DOHH2 (cell line): ENCODE results near the gene TAF1B.

Experiments
- H3F3A ChIP-seq: fragments of 200-600 bp; sonication (generic), shearing (Covaris generic); 2 replicates; pipeline ENCODE4 v1.6.0; 2016; ENCODE audit warnings: antibody characterized with exemption, mild to moderate bottlenecking; ENCODE audit not compliant: control insufficient read depth, insufficient read depth
- H3K27ac ChIP-seq: fragments of 200-600 bp; sonication (generic); 2 replicates; pipeline ENCODE4 v1.5.1; 2014; ENCODE audit warnings: low read depth, mild to moderate bottlenecking, low read length, moderate library complexity
- H3K27me3 ChIP-seq: fragments of 200-600 bp; sonication (generic); 2 replicates; pipeline ENCODE4 v1.6.1; 2014; ENCODE audit warnings: mild to moderate bottlenecking, low read length, mixed read lengths; ENCODE audit not compliant: control insufficient read depth
- H3K36me3 ChIP-seq: fragments of 200-600 bp; sonication (generic); 2 replicates; pipeline ENCODE4 v1.6.1; 2014; ENCODE audit warnings: mild to moderate bottlenecking, low read length, moderate library complexity, mixed read lengths; ENCODE audit not compliant: control insufficient read depth
- H3K4me1 ChIP-seq: fragments of 200-600 bp; sonication (generic); 2 replicates; pipeline ENCODE4 v1.6.1; 2014; ENCODE audit warnings: mild to moderate bottlenecking, low read length, mixed read lengths; ENCODE audit not compliant: control insufficient read depth
- H3K4me2 ChIP-seq: fragments of 200-600 bp; sonication (generic); 2 replicates; pipeline ENCODE4 v1.6.0; 2014; ENCODE audit warnings: mild to moderate bottlenecking, low read length, moderate library complexity
- H3K4me3 ChIP-seq: fragments of 200-600 bp; sonication (generic); 2 replicates; pipeline ENCODE4 v1.5.1; 2014; ENCODE audit warnings: mild to moderate bottlenecking, low read length, mixed read lengths
- H3K79me2 ChIP-seq: fragments of 200-600 bp; sonication (generic); 2 replicates; pipeline ENCODE4 v1.6.1; 2014; ENCODE audit warnings: mild to moderate bottlenecking, low read length, mixed read lengths; ENCODE audit not compliant: control insufficient read depth
- H3K9me2 ChIP-seq: fragments of 200-600 bp; sonication (generic); replicated peaks from 2 replicates; pipeline ENCODE4 v1.6.1; 2014; ENCODE audit warnings: mild to moderate bottlenecking, low read length, mixed read lengths; ENCODE audit not compliant: control insufficient read depth
- H3K9me3 ChIP-seq: fragments of 200-600 bp; sonication (generic); 2 replicates; pipeline ENCODE4 v1.6.1; 2014; ENCODE audit warnings: antibody characterized with exemption, low read length, mixed read lengths; ENCODE audit not compliant: control insufficient read depth, insufficient read depth
- H4K20me1 ChIP-seq: fragments of 200-600 bp; sonication (generic); 2 replicates; pipeline ENCODE4 v1.6.0; 2014; ENCODE audit warnings: low read depth, mild to moderate bottlenecking, antibody characterized with exemption, low read length, moderate library complexity; ENCODE audit not compliant: control insufficient read depth, insufficient read depth
- EZH2phosphoT487 ChIP-seq: fragments of 200-600 bp; sonication (generic); IDR thresholded peaks from 2 replicates; pipeline ENCODE4 v1.6.1; 2017; ENCODE audit warnings: borderline replicate concordance, mild to moderate bottlenecking, antibody characterized with exemption, low read length, moderate library complexity, mixed read lengths
- TF ChIP-seq, protein P1 (sequence below): fragments of 200-600 bp; sonication (generic); IDR thresholded peaks from one replicate; pipeline ENCODE4 v1.5.1; 2014; ENCODE audit warnings: antibody characterized with exemption, mild to moderate bottlenecking, low read depth, low read length; ENCODE audit not compliant: poor library complexity, severe bottlenecking

Gene TAF1B

DNA sequence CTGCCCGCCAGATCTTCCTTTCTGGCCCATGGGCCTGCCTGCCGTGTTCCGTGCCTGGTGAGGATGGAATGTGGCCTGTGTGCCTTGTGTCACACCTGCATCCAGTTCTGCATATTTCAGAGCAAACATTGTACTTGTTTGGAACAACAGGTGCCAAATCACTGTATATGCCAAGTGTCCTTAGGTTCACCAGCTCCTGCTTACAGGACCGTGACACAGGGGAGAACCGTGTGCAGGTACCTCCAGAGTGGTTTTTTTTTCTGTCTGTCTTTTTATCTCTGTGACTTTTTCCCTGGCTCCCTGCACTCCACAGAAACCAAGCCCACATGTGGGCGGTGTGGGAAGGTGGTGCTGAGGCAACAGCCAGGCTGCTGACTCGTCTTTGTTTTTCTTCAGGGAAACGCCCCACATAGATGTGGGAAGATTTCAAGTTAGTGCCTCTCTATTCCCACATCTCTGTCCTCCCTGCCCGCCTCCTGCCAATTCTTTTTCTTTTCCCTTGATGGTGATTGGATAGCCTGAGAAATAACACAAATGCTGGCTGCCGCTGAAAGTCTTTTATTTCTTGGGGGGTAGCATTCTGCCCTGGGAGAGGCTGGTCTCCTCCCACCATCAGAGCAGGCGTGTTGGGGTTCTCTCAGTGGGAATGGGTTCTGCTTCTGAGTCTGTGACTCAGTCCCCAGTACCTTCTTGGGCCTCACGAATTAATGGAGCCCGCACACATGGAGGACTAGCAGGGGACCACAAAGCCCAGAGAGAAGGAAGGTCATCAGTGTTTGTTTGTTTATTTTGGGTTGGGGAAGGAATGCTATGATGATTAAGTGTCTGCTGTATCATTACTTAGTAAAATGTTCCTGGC, 129.6 kb downstream of the TAF1B start:
- H3F3A ChIP-seq, result no peaks in the 10 kb centered on the region
- no peaks in the 10 kb centered on the region for H3K79me2 ChIP-seq
- TF ChIP-seq, protein P1, sequence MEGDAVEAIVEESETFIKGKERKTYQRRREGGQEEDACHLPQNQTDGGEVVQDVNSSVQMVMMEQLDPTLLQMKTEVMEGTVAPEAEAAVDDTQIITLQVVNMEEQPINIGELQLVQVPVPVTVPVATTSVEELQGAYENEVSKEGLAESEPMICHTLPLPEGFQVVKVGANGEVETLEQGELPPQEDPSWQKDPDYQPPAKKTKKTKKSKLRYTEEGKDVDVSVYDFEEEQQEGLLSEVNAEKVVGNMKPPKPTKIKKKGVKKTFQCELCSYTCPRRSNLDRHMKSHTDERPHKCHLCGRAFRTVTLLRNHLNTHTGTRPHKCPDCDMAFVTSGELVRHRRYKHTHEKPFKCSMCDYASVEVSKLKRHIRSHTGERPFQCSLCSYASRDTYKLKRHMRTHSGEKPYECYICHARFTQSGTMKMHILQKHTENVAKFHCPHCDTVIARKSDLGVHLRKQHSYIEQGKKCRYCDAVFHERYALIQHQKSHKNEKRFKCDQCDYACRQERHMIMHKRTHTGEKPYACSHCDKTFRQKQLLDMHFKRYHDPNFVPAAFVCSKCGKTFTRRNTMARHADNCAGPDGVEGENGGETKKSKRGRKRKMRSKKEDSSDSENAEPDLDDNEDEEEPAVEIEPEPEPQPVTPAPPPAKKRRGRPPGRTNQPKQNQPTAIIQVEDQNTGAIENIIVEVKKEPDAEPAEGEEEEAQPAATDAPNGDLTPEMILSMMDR, result no peak
- no peak for TF ChIP-seq EZH2phosphoT487
- H3K9me2 ChIP-seq, result no peaks in the 10 kb centered on the region
- no peak overlapping the region for H3K27ac ChIP-seq
- H3K4me1 ChIP-seq, result peaks cover 6% of the 10 kb centered on the region
- H3K27me3 ChIP-seq, result no peaks in the 10 kb centered on the region
- no peak overlapping the region for H3K4me3 ChIP-seq
- H3K36me3 ChIP-seq, result no peaks in the 10 kb centered on the region
- no peaks in the 10 kb centered on the region for H4K20me1 ChIP-seq
- H3K9me3 ChIP-seq, result no peaks in the 10 kb centered on the region
- no peak overlapping the region for H3K4me2 ChIP-seq

DNA sequence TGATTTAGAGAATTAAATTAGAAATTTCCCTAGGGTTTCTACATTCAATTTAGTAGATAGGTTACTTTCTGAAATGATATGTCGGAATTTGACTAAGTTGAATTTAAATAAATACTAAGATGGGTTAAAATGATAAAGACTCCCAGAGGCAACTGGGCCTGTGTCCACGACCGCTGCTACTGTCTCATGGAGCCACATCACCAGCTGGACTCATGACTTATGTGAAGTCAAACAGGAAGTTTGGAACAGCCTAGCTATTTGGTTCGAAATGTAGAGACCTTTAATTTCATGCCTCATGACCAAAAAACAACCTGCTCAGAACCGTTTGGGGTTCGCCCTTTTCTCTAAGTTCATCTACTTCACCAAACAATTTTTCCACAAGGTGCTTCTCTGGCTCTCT, 130.4 kb downstream of the TAF1B start:
- H3K27me3 ChIP-seq, result no peaks in the 10 kb centered on the region
- no peak overlapping the region for H3K4me2 ChIP-seq
- no peaks in the 10 kb centered on the region for H3K79me2 ChIP-seq
- H3F3A ChIP-seq, result no peaks in the 10 kb centered on the region
- no peak for TF ChIP-seq EZH2phosphoT487
- TF ChIP-seq, protein P1, result no peak
- no peaks in the 10 kb centered on the region for H3K9me3 ChIP-seq
- H3K4me1 ChIP-seq, result no peaks in the 10 kb centered on the region
- H3K4me3 ChIP-seq, result no peak overlapping the region
- H3K36me3 ChIP-seq, result no peaks in the 10 kb centered on the region
- no peak overlapping the region for H3K27ac ChIP-seq
- no peaks in the 10 kb centered on the region for H3K9me2 ChIP-seq
- H4K20me1 ChIP-seq, result no peaks in the 10 kb centered on the region

DNA sequence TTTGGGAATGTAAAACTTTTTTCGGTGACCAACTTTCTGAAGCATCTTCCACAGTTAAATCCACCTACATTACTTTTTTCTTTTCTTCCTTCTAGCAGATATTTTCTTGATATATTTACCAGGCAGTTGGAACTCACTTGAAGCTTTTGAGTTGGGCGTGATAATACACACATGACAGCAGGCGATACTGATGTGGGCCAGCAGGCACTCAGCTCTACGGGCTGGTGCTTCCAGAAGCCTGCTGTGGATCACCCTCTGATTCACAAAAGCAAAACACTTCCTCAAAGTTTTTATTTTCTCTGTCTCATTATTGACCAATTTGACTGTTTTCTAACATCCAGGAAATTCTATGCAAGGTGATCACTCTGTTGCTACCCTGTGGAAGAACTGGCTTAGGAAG, 131.1 kb downstream of the TAF1B start:
- no peak for TF ChIP-seq EZH2phosphoT487
- TF ChIP-seq, protein P1, result no peak

More for the DNA sequence above, 131.1 kb downstream of the TAF1B start:
- no peaks in the 10 kb centered on the region for H3K36me3 ChIP-seq
- no peak overlapping the region for H3K4me3 ChIP-seq
- H3K27me3 ChIP-seq, result no peaks in the 10 kb centered on the region
- no peaks in the 10 kb centered on the region for H3K9me3 ChIP-seq
- H3K79me2 ChIP-seq, result no peaks in the 10 kb centered on the region
- H3K27ac ChIP-seq, result no peak overlapping the region
- H3K4me2 ChIP-seq, result no peak overlapping the region
- no peaks in the 10 kb centered on the region for H3F3A ChIP-seq
- no peaks in the 10 kb centered on the region for H3K9me2 ChIP-seq
- H4K20me1 ChIP-seq, result no peaks in the 10 kb centered on the region
- H3K4me1 ChIP-seq, result no peaks in the 10 kb centered on the region
